Keratinocyte (primary cell): Measurements from ENCODE around the gene PHF23.

Experiments
- CTCF ChIP-seq, 3 experiments: IDR thresholded peaks in 1 of 3; conservative IDR thresholded peaks in 1 of 3; optimal IDR thresholded peaks in 1 of 3; 2 replicates in 2 of 3; 3 replicates in 1 of 3; pipeline versions ENCODE3 to v1.5.1; 2011; ENCODE audit warnings: low read length in 3 of 3, mild to moderate bottlenecking in 3 of 3, moderate library complexity in 2 of 3, control low read depth in 1 of 3, inconsistent platforms in 1 of 3; ENCODE audit not compliant: insufficient read depth in 2 of 3; ENCODE audit errors: extremely low read depth in 1 of 3
- EZH2 ChIP-seq: IDR thresholded peaks from one replicate; pipeline ENCODE4 v1.6.1; 2012; ENCODE audit warnings: inconsistent platforms, mild to moderate bottlenecking, low read length, moderate library complexity

GRCh38 chr17:7262935-7263800 is 23.9 kb upstream of the PHF23 start:
- TF ChIP-seq EZH2, result no peak
- TF ChIP-seq CTCF (optimal IDR thresholded peaks at IDR 0.05 in 1 of 3, IDR thresholded peaks at IDR 0.05 in 1 of 3, conservative IDR thresholded peaks at IDR 0.05 in 1 of 3; ENCODE audit: extremely low read depth in 1 of 3, insufficient read depth in 2 of 3, low read length in 3 of 3), result no peak
